ENCODE measurements around the gene PLD1. TPM values are rescaled to one million over a fixed set of nuclear protein-coding genes. Genes with fewer than 3 reads are reported as not detected.
"Not testable (repeated sequence)": the region's sequence is repeated elsewhere in the genome, so short reads cannot be mapped to it uniquely, and the experiment has no call there.

The PLD1 gene
- polyA plus RNA-seq, 10 donors: 11.3 to 23.1 (median 16.1) TPM

GRCh38 chr3:171817074-171817800 is 7.0 kb upstream of the PLD1 start:
- DNase-seq: no peak

GRCh38 chr3:171815973-171816595 is 5.8 kb upstream of the PLD1 start:
- DNase-seq: peak in 1 of 3 donors; percentile 69

- DNase-seq: not testable (repeated sequence)
Measured at GRCh38 chr3:171814662-171815061, 4.4 kb upstream of the PLD1 start.

GRCh38 chr3:171813897-171814460 is 3.7 kb upstream of the PLD1 start:
- DNase-seq: peak in 2 of 3 donors; percentile 56

GRCh38 chr3:171813278-171813896 is 3.1 kb upstream of the PLD1 start:
- DNase-seq: no peak

- DNase-seq: no peak
Measured at GRCh38 chr3:171812811-171813210, 2.5 kb upstream of the PLD1 start.

- DNase-seq: peak in 1 of 3 donors; percentile 41
Measured at GRCh38 chr3:171811913-171812335, 1.6 kb upstream of the PLD1 start.

GRCh38 chr3:171811295-171811912 is 1.1 kb upstream of the PLD1 start:
- peak; percentile 87 to 98 (median 93) for DNase-seq

- DNase-seq: no peak
Measured at GRCh38 chr3:171810629-171811294, 479 bp upstream of the PLD1 start.

GRCh38 chr3:171809611-171809860 is 747 bp downstream of the PLD1 start:
- peak; percentile 67 to 95 (median 80) for DNase-seq

GRCh38 chr3:171807806-171808205 is 2.5 kb downstream of the PLD1 start:
- DNase-seq: no peak

- DNase-seq: no peak
Measured at GRCh38 chr3:171807129-171807675, 3.1 kb downstream of the PLD1 start.

GRCh38 chr3:171806200-171807128 is 3.8 kb downstream of the PLD1 start:
- DNase-seq: peak in 1 of 3 donors; percentile 74

GRCh38 chr3:171805687-171806086 is 4.6 kb downstream of the PLD1 start:
- DNase-seq: no peak

- peak in 2 of 3 donors; percentile 54 to 81 for DNase-seq
Measured at GRCh38 chr3:171804618-171805389, 5.5 kb downstream of the PLD1 start.

GRCh38 chr3:171803044-171803443 is 7.2 kb downstream of the PLD1 start:
- DNase-seq: no peak

GRCh38 chr3:171802590-171802956 is 7.7 kb downstream of the PLD1 start:
- no peak for DNase-seq

- peak in 2 of 3 donors; percentile 37 to 69 for DNase-seq
Measured at GRCh38 chr3:171801738-171802589, 8.3 kb downstream of the PLD1 start.

- DNase-seq: no peak
Measured at GRCh38 chr3:171799501-171799900, 10.8 kb downstream of the PLD1 start.

All from muscle of back (tissue), 11 donors.